NT2/D1 (cell line): Measurements from ENCODE around the gene MUC2.

ENCODE experiments used
- SUZ12 ChIP-seq: IDR thresholded peaks from 2 replicates; pipeline ENCODE4 v1.6.1; 2011; ENCODE audit not compliant: insufficient read length, insufficient read depth; ENCODE audit errors: extremely low read depth
- YY1 ChIP-seq: IDR thresholded peaks from 2 replicates; pipeline ENCODE4 v1.6.1; 2011; ENCODE audit not compliant: insufficient read length, insufficient read depth
- ZNF274 ChIP-seq: IDR thresholded peaks from 2 replicates; pipeline ENCODE4 v1.6.1; 2011; ENCODE audit warnings: mild to moderate bottlenecking, low read depth, low read length

DNA sequence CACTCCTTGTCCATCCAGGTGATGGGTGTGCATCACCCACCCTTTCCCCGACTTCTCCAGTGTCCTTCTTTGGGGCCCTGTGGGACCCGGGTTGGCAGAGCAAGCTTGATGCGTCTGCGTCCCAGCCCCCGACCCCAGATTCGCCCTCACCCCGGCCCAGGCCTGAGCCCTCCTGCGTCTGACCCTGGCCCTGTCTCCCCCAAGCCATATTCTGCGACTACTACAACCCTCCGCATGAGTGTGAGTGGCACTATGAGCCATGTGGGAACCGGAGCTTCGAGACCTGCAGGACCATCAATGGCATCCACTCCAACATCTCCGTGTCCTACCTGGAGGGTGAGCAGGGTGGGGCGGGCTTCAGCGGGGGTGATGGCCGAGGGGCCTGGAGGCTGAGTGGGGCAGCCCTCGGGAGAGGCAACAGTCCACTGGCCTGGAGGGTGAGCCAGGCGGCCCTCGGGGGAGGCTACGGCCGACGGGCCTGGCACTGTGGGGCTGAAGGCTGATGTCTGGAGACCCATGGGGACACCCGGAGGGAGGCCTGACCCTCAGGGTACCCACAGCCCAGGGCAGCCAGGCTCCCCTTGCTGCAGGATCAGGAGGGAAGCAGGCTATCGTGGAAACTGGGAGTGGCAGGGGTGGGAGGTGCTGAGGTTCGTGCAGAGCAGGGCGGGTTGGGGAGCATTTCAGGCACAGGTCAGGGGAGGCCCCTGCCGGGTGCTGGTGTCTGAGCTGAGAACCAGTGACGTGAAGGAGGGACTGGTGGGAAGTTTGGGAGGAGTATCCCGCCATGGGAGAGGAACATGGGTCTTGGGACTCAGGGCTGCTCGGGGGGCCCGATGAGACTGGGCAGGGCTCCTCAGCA lies 15.3 kb downstream of the MUC2 start:
- TF ChIP-seq SUZ12 (no peak), YY1 (no peak), ZNF274 (no peak)
